CD14-positive monocyte (primary cell): ENCODE results near the gene C19orf67. TPM values are rescaled to one million over a fixed set of nuclear protein-coding genes. Genes with fewer than 3 reads are reported as not detected.

ENCODE experiments used
- DNase-seq, 3 donors: peaks; one replicate each; pipeline ENCODE4 v3.0.0-alpha.2; 2011 to 2022
- H2AFZ ChIP-seq: 2 replicates; pipeline ENCODE4 v1.6.0; 2012; ENCODE audit warnings: mild to moderate bottlenecking, low read depth, low read length, inconsistent platforms; ENCODE audit not compliant: insufficient read depth, poor library complexity, severe bottlenecking
- H3K27ac ChIP-seq, 2 donors: 1 replicate in 1 of 2; 2 replicates in 1 of 2; pipeline ENCODE4 v1.5.1; 2012 to 2013; ENCODE audit warnings: low read length in 2 of 2, control low read depth in 1 of 2, inconsistent platforms in 1 of 2, low read depth in 1 of 2, mild to moderate bottlenecking in 1 of 2
- H3K27me3 ChIP-seq, 2 donors: one replicate each; pipeline versions ENCODE4 v1.6.0 to v1.6.1; 2011 to 2013; ENCODE audit warnings: low read length in 2 of 2; ENCODE audit not compliant: control insufficient read depth in 2 of 2, insufficient read depth in 2 of 2
- H3K36me3 ChIP-seq, 2 donors: replicated peaks in 1 of 2; 1 replicate in 1 of 2; 2 replicates in 1 of 2; pipeline versions ENCODE4 v1.5.1 to v1.6.1; 2012 to 2013; ENCODE audit warnings: low read length in 2 of 2, control low read depth in 1 of 2, inconsistent platforms in 1 of 2, mild to moderate bottlenecking in 1 of 2; ENCODE audit not compliant: insufficient read depth in 2 of 2, control insufficient read depth in 1 of 2
- H3K4me1 ChIP-seq, 2 donors: 1 replicate in 1 of 2; 2 replicates in 1 of 2; pipeline versions ENCODE4 v1.5.1 to v1.6.1; 2012 to 2013; ENCODE audit warnings: low read length in 2 of 2, control low read depth in 1 of 2, inconsistent platforms in 1 of 2, mild to moderate bottlenecking in 1 of 2, moderate library complexity in 1 of 2; ENCODE audit not compliant: insufficient read depth in 2 of 2, control insufficient read depth in 1 of 2
- H3K4me2 ChIP-seq: replicated peaks from 2 replicates; pipeline ENCODE3; 2012; ENCODE audit warnings: low read length, moderate library complexity, mild to moderate bottlenecking; ENCODE audit not compliant: poor library complexity, severe bottlenecking; ENCODE audit errors: extremely low read depth
- H3K4me3 ChIP-seq, 3 experiments: fragments of 200-600 bp in 1 of 3; sonication (generic) in 1 of 3; replicated peaks in 1 of 3; 1 replicate in 2 of 3; 2 replicates in 1 of 3; pipeline ENCODE4 v1.5.1; 2011 to 2013; ENCODE audit warnings: low read length in 3 of 3, mild to moderate bottlenecking in 3 of 3, control low read depth in 2 of 3, low read depth in 2 of 3, inconsistent platforms in 1 of 3, moderate library complexity in 1 of 3
- H3K79me2 ChIP-seq: 2 replicates; pipeline ENCODE4 v1.6.0; 2012; ENCODE audit warnings: mild to moderate bottlenecking, control low read depth, inconsistent platforms, low read length, moderate library complexity; ENCODE audit not compliant: insufficient read depth
- H3K9ac ChIP-seq: 2 replicates; pipeline ENCODE4 v1.6.0; 2017; ENCODE audit warnings: low read length, mild to moderate bottlenecking; ENCODE audit not compliant: insufficient read depth, poor library complexity, severe bottlenecking
- H3K9me3 ChIP-seq, 2 donors: replicated peaks in 1 of 2; 1 replicate in 1 of 2; 2 replicates in 1 of 2; pipeline versions ENCODE4 v1.5.1 to v1.6.1; 2012 to 2013; ENCODE audit warnings: low read length in 2 of 2, control low read depth in 1 of 2; ENCODE audit not compliant: control insufficient read depth in 1 of 2, insufficient read depth in 1 of 2
- H4K20me1 ChIP-seq: 2 replicates; pipeline ENCODE4 v1.6.0; 2012; ENCODE audit warnings: mild to moderate bottlenecking, low read length, control low read depth, moderate library complexity; ENCODE audit not compliant: insufficient read depth
- H3K27ac Mint-ChIP-seq, 7 donors: one replicate each; pipeline ENCODE4 v1.8.0; 2020; ENCODE audit warnings: mild to moderate bottlenecking in 7 of 7, mixed read lengths in 7 of 7, moderate library complexity in 6 of 7, inconsistent platforms in 2 of 7
- H3K27me3 Mint-ChIP-seq, 3 donors: one replicate each; pipeline ENCODE4 v1.8.0; 2021 to 2022; ENCODE audit warnings: low read depth in 3 of 3, mild to moderate bottlenecking in 3 of 3, mixed read lengths in 3 of 3, moderate library complexity in 3 of 3, inconsistent platforms in 1 of 3
- H3K36me3 Mint-ChIP-seq, 2 donors: one replicate each; pipeline ENCODE4 v1.8.0; 2020; ENCODE audit warnings: mixed read lengths in 2 of 2, inconsistent platforms in 1 of 2, mild to moderate bottlenecking in 1 of 2
- H3K4me1 Mint-ChIP-seq: one replicate; pipeline ENCODE4 v1.8.0; 2020; ENCODE audit warnings: mild to moderate bottlenecking, mixed read lengths
- H3K4me3 Mint-ChIP-seq, 2 donors: one replicate each; pipeline ENCODE4 v1.8.0; 2020; ENCODE audit warnings: mild to moderate bottlenecking in 2 of 2, mixed read lengths in 2 of 2, moderate library complexity in 1 of 2
- H3K9me3 Mint-ChIP-seq, 7 donors: one replicate each; pipeline ENCODE4 v1.8.0; 2020 to 2022; ENCODE audit warnings: mixed read lengths in 7 of 7, mild to moderate bottlenecking in 6 of 7, moderate library complexity in 6 of 7, inconsistent platforms in 2 of 7
- WGBS: methylation state at CpG from one replicate; pipeline ENCODE4 v1.1.5; 2013; ENCODE audit warnings: missing lambda C conversion rate; ENCODE audit not compliant: insufficient coverage; 5-methylcytosine and 5-hydroxymethylcytosine counted together
- intact Hi-C, 2 donors: fragments of 100-400 bp; cut with micrococcal nuclease; formaldehyde crosslinking; loops; one replicate each; pipeline versions ENCODE4 v1.15.0 to v1.15.1; 2023
- polyA plus RNA-seq, 3 donors: library from polyadenylated mRNA; depleted of rRNA in 1 of 3; unstranded in 2 of 3; stranded (reverse) in 1 of 3; fragments of 300-500 nt in 2 of 3; fragments of >200 nt in 1 of 3; fragmentation: Illumina TruSeq in 2 of 3; gene quantifications; 1 replicate in 2 of 3; 2 replicates in 1 of 3; pipeline ENCODE4 v1.2.3, GENCODE V29; 2012 to 2021
- TF ChIP-seq, protein P1 (sequence below): fragments of 200-600 bp; IDR thresholded peaks from one replicate; pipeline ENCODE4 v1.8.0; 2022; ENCODE audit warnings: antibody characterized with exemption, mild to moderate bottlenecking

The C19orf67 gene
- polyA plus RNA-seq, 3 donors, result not detected

DNA sequence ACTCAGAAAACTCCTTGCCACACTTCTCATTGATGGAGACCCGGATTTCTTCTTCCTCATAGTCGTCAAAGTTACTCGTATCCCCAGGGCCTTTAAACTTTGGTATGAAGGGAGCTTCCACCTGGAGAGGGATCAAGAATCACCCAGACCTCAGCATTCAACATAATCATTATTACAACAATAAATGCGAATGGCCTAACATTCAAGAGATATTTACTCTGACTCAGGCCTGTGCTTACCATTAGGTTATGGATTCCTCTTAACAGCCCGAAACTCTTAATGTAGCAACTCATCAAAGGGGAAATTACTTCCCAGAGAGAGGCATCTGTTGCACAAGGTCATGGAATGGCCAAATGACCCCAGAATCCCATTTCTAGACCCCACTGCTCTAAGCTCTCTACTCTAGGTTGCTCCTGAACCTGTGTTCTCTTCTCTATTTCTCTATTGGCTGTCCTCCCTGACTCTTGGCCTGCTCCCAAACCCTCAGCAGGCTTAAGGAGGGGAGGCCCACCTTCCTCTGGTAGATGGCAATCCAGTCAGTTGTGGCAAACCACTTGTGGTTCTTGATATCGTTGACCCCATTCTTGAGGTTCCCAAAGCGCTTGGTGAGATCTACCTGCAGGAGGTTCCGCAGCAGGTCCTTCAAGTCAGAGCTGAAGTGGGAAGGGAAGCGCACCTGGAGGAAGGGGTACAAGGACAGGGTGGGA, 7.7 kb upstream of the C19orf67 start:
- no peak overlapping the region for H3K9ac ChIP-seq
- intact Hi-C loops, result loop anchor here in 1 of 2 donors (5.0 kb wide), 1 partner anchor 44 kb away; the partner anchor contains the start of gene ASF1B
- 93% methylated on average over 5 of the region's 9 CpGs for WGBS
- H3K4me3 ChIP-seq, result no peak overlapping the region
- Mint-ChIP-seq H3K27ac (peak overlapping the region in 1 of 7 donors; percentile 57), H3K9me3 (peaks cover 0 to 14% (median 9%) of the 10 kb centered on the region in 7 donors), H3K36me3 (peaks cover 39 to 45% of the 10 kb centered on the region in 2 donors), H3K4me1 (peaks cover 15% of the 10 kb centered on the region), H3K4me3 (no peak overlapping the region), H3K27me3 (peaks cover 0 to 6% (median 5%) of the 10 kb centered on the region in 3 donors)
- H3K4me1 ChIP-seq, result peaks cover 18 to 23% of the 10 kb centered on the region in 2 donors
- H3K4me2 ChIP-seq, result no peak overlapping the region
- H3K36me3 ChIP-seq, result peaks cover 27 to 37% of the 10 kb centered on the region in 2 donors
- H4K20me1 ChIP-seq, result peaks cover 65% of the 10 kb centered on the region
- H3K79me2 ChIP-seq, result peaks cover 7% of the 10 kb centered on the region
- peaks cover 0 to 2% of the 10 kb centered on the region in 2 donors for H3K27me3 ChIP-seq
- peaks cover 6 to 8% of the 10 kb centered on the region in 2 donors for H3K9me3 ChIP-seq
- no peak overlapping the region for H2AFZ ChIP-seq
- no peak overlapping the region for H3K27ac ChIP-seq
- no peak for DNase-seq
- TF ChIP-seq, protein P1, sequence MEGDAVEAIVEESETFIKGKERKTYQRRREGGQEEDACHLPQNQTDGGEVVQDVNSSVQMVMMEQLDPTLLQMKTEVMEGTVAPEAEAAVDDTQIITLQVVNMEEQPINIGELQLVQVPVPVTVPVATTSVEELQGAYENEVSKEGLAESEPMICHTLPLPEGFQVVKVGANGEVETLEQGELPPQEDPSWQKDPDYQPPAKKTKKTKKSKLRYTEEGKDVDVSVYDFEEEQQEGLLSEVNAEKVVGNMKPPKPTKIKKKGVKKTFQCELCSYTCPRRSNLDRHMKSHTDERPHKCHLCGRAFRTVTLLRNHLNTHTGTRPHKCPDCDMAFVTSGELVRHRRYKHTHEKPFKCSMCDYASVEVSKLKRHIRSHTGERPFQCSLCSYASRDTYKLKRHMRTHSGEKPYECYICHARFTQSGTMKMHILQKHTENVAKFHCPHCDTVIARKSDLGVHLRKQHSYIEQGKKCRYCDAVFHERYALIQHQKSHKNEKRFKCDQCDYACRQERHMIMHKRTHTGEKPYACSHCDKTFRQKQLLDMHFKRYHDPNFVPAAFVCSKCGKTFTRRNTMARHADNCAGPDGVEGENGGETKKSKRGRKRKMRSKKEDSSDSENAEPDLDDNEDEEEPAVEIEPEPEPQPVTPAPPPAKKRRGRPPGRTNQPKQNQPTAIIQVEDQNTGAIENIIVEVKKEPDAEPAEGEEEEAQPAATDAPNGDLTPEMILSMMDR, result no peak

DNA sequence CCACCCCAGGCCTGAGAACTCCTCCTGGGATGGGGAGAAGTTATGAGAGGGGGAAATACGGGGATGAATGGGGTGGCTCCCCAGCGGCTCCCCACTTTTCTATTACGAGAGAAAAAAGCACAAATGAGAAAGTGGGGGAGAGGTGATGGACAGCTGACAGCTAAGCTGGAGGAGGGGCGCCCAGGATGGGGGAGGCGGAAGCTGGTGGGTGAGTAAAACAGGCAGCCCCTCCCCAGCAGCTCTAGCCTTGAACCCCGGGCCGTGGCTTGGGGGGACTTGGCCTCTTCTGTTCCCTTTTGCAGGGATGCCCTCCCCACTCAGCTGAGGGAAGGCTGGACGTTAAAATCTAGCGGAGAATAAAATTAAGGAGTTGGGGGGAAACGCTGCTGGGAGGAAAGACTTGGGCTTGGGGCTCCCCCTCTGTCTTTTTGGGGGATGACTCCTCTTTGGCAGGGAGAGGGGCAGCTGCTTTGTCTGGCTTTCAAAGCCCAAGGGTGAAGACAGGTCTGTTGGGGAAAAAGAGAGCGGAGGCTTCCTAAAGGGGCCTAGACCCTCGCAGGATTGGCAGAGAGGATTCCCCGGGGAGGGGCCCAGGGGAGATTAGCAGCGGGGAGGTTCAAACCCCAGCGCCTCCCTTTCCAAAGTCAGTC, 6.4 kb upstream of the C19orf67 start:
- peaks cover 0 to 14% (median 9%) of the 10 kb centered on the region in 7 donors for H3K9me3 Mint-ChIP-seq
- Histone ChIP-seq H3K27ac (no peak overlapping the region), H4K20me1 (peaks cover 55% of the 10 kb centered on the region), H3K9ac (peak overlapping the region; percentile 65), H3K79me2 (peaks cover 7% of the 10 kb centered on the region), H3K9me3 (peaks cover 6 to 8% of the 10 kb centered on the region in 2 donors), H3K27me3 (peaks cover 0 to 2% of the 10 kb centered on the region in 2 donors), H3K36me3 (peaks cover 16 to 28% of the 10 kb centered on the region in 2 donors), H3K4me1 (peaks cover 18 to 23% of the 10 kb centered on the region in 2 donors), H2AFZ (peak overlapping the region; percentile 72), H3K4me2 (peak overlapping the region; percentile 100), H3K4me3 (peak overlapping the region; percentile 61 to 90 (median 64))
- H3K4me3 Mint-ChIP-seq, result peak overlapping the region; percentile 99
- H3K36me3 Mint-ChIP-seq, result peaks cover 30 to 37% of the 10 kb centered on the region in 2 donors
- WGBS, result 14% methylated on average over 9 of the region's 15 CpGs
- H3K27me3 Mint-ChIP-seq, result peaks cover 0 to 6% (median 5%) of the 10 kb centered on the region in 3 donors
- intact Hi-C loops, result loop anchor here in 1 of 2 donors (5.0 kb wide), 1 partner anchor 45 kb away; the partner anchor contains the start of gene ASF1B
- no peak for DNase-seq
- peaks cover 15% of the 10 kb centered on the region for H3K4me1 Mint-ChIP-seq
- peak overlapping the region; percentile 83 to 97 (median 94) for H3K27ac Mint-ChIP-seq
- TF ChIP-seq, protein P1, result no peak
